Brain microvascular endothelial cell (primary cell): ENCODE measurements around the gene TMEM51.

Source experiments
- DNase-seq: peaks from one replicate; pipeline ENCODE4 v3.0.0-alpha.2; 2020
- H3K27ac ChIP-seq: fragments of 250-450 bp; sonication (Bioruptor Pico); 2 replicates; pipeline ENCODE4 v1.5.1; 2020; ENCODE audit warnings: mild to moderate bottlenecking, moderate library complexity
- H3K27me3 ChIP-seq: fragments of 250-450 bp; sonication (Bioruptor Pico); replicated peaks from 2 replicates; pipeline ENCODE4 v1.5.1; 2020; ENCODE audit warnings: mild to moderate bottlenecking
- H3K36me3 ChIP-seq: fragments of 250-450 bp; sonication (Bioruptor Pico); replicated peaks from 2 replicates; pipeline ENCODE4 v1.5.1; 2020; ENCODE audit warnings: mild to moderate bottlenecking
- H3K4me3 ChIP-seq: 2 replicates; pipeline ENCODE4 v1.5.1; 2011; ENCODE audit warnings: low read depth, mild to moderate bottlenecking, control low read depth, low read length, moderate library complexity
- CTCF ChIP-seq: IDR thresholded peaks from 2 replicates; pipeline ENCODE4 v1.5.1; 2011; ENCODE audit warnings: low read depth, mild to moderate bottlenecking, moderate library complexity, low read length, control low read depth, inconsistent platforms; ENCODE audit errors: missing control alignments
- in situ Hi-C: cut with HindIII; loops from 2 replicates; pipeline ENCODE4 v1.10.0; 2017; ENCODE audit warnings: low sequenced_read_pairs, low pct_ligation_motif_present

TMEM51 gene

GRCh38 chr1:15191267-15191666, 37.7 kb downstream of the TMEM51 start:
- no peak overlapping the region for H3K4me3 ChIP-seq
- no peaks in the 10 kb centered on the region for H3K36me3 ChIP-seq
- H3K27me3 ChIP-seq: no peaks in the 10 kb centered on the region
- DNase-seq: no peak
- H3K27ac ChIP-seq: no peak overlapping the region
- TF ChIP-seq CTCF: no peak
- in situ Hi-C loops: no loop called here

DNA sequence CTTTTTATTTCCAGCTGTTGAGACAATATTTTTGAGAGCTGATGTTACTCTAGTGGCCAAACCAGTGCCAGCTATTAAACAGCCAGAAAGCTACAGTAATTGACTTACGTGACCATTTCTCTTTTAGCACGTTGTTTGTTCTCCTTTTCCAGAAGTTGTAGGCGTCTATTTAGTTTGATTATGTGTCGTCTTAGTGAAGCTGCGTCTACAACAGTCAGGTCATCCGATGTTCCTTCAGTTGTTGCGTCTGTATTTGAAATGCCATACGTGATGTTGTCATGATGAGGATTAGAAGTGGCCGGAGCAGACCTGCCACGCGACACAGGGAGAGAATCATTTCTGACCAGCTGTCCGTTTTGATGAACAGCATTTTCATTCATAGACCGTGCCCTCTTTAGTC, 38.2 kb downstream of the TMEM51 start:
- DNase-seq: no peak
- no peak for TF ChIP-seq CTCF
- no peaks in the 10 kb centered on the region for H3K36me3 ChIP-seq
- in situ Hi-C loops: no loop called here
- no peak overlapping the region for H3K27ac ChIP-seq
- H3K4me3 ChIP-seq: no peak overlapping the region
- H3K27me3 ChIP-seq: no peaks in the 10 kb centered on the region

DNA sequence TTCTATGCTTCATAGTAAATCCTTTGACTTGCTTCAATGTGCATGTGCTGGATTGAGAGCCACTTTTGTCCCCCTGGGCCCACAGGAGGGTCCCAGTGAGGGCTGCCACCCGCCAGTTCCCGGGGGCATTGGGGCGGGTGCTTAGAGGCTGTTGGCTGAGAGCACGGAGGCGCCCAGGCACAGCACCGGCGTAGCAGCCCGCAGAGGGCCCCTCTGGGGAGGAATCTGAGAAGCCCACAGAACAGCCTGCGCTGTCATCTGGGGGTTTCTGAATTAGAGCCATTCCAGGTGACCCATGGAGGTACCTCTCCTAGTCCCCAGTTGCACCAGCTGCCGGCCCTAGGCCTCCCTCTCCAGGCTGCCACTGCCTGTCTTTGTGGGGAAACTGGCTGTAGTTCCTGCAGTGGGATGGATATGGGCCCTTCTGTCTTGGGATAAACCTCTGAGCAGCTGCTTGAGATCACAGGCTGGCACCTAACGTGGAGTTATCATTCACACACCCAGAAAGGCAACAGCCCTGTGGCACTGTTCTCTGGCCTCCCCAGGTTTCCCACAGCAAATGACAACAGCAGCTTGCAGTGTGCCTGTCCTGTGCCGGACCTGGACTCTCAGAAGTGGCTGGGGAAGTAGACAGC, 39.5 kb downstream of the TMEM51 start:
- no peak for TF ChIP-seq CTCF
- Histone ChIP-seq H3K36me3 (no peaks in the 10 kb centered on the region), H3K27ac (no peak overlapping the region), H3K4me3 (no peak overlapping the region), H3K27me3 (no peaks in the 10 kb centered on the region)
- in situ Hi-C loops: no loop called here
- no peak for DNase-seq

DNA sequence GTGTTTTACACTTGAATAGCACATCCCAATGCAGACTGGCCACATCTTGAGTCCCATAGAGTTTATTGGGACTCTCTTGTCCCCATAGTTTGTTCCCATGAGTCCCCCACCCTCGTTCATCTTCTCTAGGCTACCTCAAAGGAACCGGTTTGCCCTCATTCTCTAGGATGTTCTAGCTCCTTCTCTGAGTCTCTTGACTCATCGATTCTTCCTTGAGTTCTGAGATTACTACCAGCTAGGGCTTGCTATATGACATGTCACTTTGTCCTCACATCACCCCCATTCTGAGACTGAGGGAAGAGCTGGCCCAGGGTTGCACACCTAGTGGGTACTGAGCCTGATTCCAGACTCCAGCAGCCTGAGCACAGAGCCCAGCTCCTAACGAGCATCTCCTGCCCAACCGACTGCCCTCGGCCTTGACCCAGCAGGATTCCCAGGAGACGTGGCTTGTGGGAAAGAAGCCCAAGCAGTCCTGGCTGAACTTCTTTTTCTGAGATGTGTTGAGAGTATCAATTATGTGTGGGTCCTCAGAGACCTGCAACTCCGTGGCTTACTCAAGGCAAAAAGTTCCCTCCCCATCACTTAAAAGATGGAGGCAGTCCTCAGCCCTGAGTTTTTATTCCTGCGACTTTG, 42.0 kb downstream of the TMEM51 start:
- in situ Hi-C loops: no loop called here
- Histone ChIP-seq H3K27me3 (no peaks in the 10 kb centered on the region), H3K36me3 (no peaks in the 10 kb centered on the region), H3K27ac (no peak overlapping the region), H3K4me3 (no peak overlapping the region)
- no peak for DNase-seq
- TF ChIP-seq CTCF: no peak

DNA sequence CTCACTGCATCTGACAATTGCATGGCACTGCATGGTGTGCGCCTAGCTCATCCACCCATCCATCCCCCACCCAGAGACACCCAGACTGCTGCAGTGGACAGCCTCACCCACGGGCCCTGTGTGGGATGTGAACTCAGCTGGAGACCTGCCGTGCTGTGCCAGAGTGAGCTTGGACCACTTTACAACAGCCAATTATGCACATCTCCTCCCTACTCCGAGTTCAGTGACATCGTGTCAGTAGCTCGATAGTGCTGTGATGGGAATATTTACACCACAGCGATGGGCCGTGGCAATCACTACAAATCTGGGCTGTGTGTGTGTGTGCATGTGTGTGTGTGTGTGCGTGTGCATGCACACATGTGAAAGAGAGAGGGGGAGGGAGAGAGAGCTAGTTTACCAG, 42.5 kb downstream of the TMEM51 start:
- no peak for DNase-seq
- no peak overlapping the region for H3K4me3 ChIP-seq
- H3K27ac ChIP-seq: no peak overlapping the region
- TF ChIP-seq CTCF: no peak
- H3K27me3 ChIP-seq: no peaks in the 10 kb centered on the region
- in situ Hi-C loops: no loop called here
- no peaks in the 10 kb centered on the region for H3K36me3 ChIP-seq
